Fibroblast of lung (primary cell): ENCODE data around the gene CALB2. TPM values are rescaled to one million over a fixed set of nuclear protein-coding genes. Genes with fewer than 3 reads are reported as not detected.

Source experiments
- DNase-seq, 2 donors: peaks; one replicate each; pipeline versions ENCODE4 v3.0.0 to v3.0.0-alpha.2; 2010; ENCODE audit warnings: low read depth in 2 of 2
- H2AFZ ChIP-seq: 2 replicates; pipeline ENCODE4 v1.5.1; 2012; ENCODE audit warnings: low read length, control low read depth, inconsistent platforms
- H3K27ac ChIP-seq: 2 replicates; pipeline ENCODE4 v1.5.1; 2011; ENCODE audit warnings: low read length, control low read depth; ENCODE audit not compliant: insufficient read depth
- H3K27me3 ChIP-seq: 2 replicates; pipeline ENCODE4 v1.5.1; 2011; ENCODE audit warnings: mild to moderate bottlenecking, low read length; ENCODE audit not compliant: control insufficient read depth, insufficient read depth
- H3K36me3 ChIP-seq: 2 replicates; pipeline ENCODE4 v1.5.1; 2011; ENCODE audit warnings: low read length; ENCODE audit not compliant: control insufficient read depth, insufficient read depth
- H3K4me1 ChIP-seq: 2 replicates; pipeline ENCODE4 v1.5.1; 2011; ENCODE audit warnings: low read length; ENCODE audit not compliant: control insufficient read depth, insufficient read depth; ENCODE audit errors: extremely low read depth
- H3K4me2 ChIP-seq: 2 replicates; pipeline ENCODE4 v1.5.1; 2011; ENCODE audit warnings: low read length, control low read depth; ENCODE audit not compliant: insufficient read depth; ENCODE audit errors: extremely low read depth
- H3K4me3 ChIP-seq, 4 experiments: fragments of 200-600 bp in 1 of 4; sonication (generic) in 1 of 4; replicated peaks in 1 of 4; 2 replicates each; pipeline ENCODE4 v1.5.1; 2011 to 2016; ENCODE audit warnings: low read length in 4 of 4, low read depth in 3 of 4, mild to moderate bottlenecking in 3 of 4, control low read depth in 2 of 4, inconsistent platforms in 1 of 4, mixed read lengths in 1 of 4; ENCODE audit not compliant: insufficient read depth in 1 of 4; ENCODE audit errors: control extremely low read depth in 1 of 4
- H3K79me2 ChIP-seq: 2 replicates; pipeline ENCODE4 v1.5.1; 2012; ENCODE audit warnings: mild to moderate bottlenecking, low read length, inconsistent platforms; ENCODE audit not compliant: control insufficient read depth, insufficient read depth
- H3K9ac ChIP-seq: 2 replicates; pipeline ENCODE4 v1.5.1; 2011; ENCODE audit warnings: mild to moderate bottlenecking, low read length, control low read depth; ENCODE audit not compliant: insufficient read depth
- H3K9me3 ChIP-seq: 2 replicates; pipeline ENCODE4 v1.5.1; 2012; ENCODE audit warnings: low read depth, low read length; ENCODE audit not compliant: control insufficient read depth, insufficient read depth
- H4K20me1 ChIP-seq: 2 replicates; pipeline ENCODE4 v1.5.1; 2011; ENCODE audit warnings: low read length; ENCODE audit not compliant: control insufficient read depth, insufficient read depth; ENCODE audit errors: extremely low read depth
- EZH2 ChIP-seq: IDR thresholded peaks from 2 replicates; pipeline ENCODE4 v1.5.1; 2012; ENCODE audit warnings: low read length, control low read depth, mild to moderate bottlenecking; ENCODE audit errors: missing control alignments
- polyA plus RNA-seq, 2 donors: library from polyadenylated mRNA; depleted of rRNA in 1 of 2; stranded (reverse) in 1 of 2; unstranded in 1 of 2; fragments of >200 nt; gene quantifications; 2 replicates each; pipeline ENCODE4 v1.2.1, GENCODE V29; 2011 to 2012; ENCODE audit warnings: missing spikeins in 1 of 2
- total RNA-seq: library from RNA; depleted of rRNA; stranded (reverse); fragments of >200 nt; gene quantifications from 2 replicates; pipeline ENCODE4 v1.2.1, GENCODE V29; 2014
- TF ChIP-seq, protein P1 (sequence below), 2 donors: IDR thresholded peaks in 1 of 2; conservative IDR thresholded peaks in 1 of 2; 1 replicate in 1 of 2; 2 replicates in 1 of 2; pipeline ENCODE4 v1.5.1; 2011 to 2012; ENCODE audit warnings: low read length in 2 of 2, control low read depth in 1 of 2, inconsistent platforms in 1 of 2, low read depth in 1 of 2, mild to moderate bottlenecking in 1 of 2

CALB2 gene
- total and polyA plus RNA-seq, 2 donors (not counting 1 experiment from before 2014, with no cell fraction given): 0.58 to 1.3 TPM

DNA sequence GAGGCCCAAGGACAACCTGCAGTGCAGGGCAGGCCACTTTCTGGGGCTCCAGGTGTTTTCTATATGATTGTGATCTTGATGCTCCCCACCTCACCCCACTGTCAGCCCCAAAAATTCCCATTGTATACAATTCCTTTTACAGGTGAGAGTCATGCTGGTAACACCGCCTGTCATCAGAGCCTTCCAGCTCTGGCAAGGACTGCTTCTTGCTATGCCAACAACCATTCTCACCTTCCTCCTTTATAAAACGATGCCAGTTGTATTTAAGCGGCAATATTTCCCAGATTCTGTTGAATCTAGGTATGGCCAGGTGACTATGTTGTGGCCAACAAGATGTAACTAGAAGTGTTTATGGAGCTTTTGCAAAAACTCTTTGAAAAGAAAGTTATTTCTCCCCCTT lies 30.4 kb upstream of the CALB2 start:
- no peak for DNase-seq
- Histone ChIP-seq H3K4me3 (no peak overlapping the region), H3K4me2 (no peak overlapping the region), H3K4me1 (no peaks in the 10 kb centered on the region), H3K9me3 (no peaks in the 10 kb centered on the region), H3K36me3 (no peaks in the 10 kb centered on the region), H3K79me2 (no peaks in the 10 kb centered on the region), H4K20me1 (no peaks in the 10 kb centered on the region), H3K27ac (no peak overlapping the region), H2AFZ (no peak overlapping the region), H3K27me3 (no peaks in the 10 kb centered on the region), H3K9ac (no peak overlapping the region)
- TF ChIP-seq EZH2: no peak
- TF ChIP-seq, protein P1, sequence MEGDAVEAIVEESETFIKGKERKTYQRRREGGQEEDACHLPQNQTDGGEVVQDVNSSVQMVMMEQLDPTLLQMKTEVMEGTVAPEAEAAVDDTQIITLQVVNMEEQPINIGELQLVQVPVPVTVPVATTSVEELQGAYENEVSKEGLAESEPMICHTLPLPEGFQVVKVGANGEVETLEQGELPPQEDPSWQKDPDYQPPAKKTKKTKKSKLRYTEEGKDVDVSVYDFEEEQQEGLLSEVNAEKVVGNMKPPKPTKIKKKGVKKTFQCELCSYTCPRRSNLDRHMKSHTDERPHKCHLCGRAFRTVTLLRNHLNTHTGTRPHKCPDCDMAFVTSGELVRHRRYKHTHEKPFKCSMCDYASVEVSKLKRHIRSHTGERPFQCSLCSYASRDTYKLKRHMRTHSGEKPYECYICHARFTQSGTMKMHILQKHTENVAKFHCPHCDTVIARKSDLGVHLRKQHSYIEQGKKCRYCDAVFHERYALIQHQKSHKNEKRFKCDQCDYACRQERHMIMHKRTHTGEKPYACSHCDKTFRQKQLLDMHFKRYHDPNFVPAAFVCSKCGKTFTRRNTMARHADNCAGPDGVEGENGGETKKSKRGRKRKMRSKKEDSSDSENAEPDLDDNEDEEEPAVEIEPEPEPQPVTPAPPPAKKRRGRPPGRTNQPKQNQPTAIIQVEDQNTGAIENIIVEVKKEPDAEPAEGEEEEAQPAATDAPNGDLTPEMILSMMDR (conservative IDR thresholded peaks at IDR 0.05 in 1 of 2, IDR thresholded peaks at IDR 0.05 in 1 of 2; ENCODE audit: low read depth in 1 of 2, low read length in 2 of 2): no peak

GRCh38 chr16:71337631-71338030 lies 20.9 kb upstream of the CALB2 start:
- Histone ChIP-seq H3K36me3 (no peaks in the 10 kb centered on the region), H3K4me2 (no peak overlapping the region)

DNA sequence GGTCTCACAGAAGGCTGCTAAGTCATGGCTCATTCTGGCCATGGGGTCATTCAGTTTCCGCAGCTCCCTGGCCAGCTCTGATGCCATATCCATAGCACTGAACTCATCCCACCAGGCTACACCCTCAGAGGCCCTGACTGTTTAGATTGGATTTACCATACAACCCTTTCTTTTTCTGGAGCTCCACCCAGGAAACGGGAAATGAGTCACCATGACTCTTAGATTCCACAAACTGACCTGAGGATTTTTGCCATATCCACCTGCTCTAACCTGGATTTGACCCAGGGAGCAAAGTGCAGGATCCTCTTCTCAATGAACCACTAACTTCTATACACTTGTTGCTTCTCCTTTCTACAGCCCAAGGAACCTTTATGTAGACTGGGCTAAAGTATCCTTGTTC lies 20.3 kb upstream of the CALB2 start:
- no peak for DNase-seq
- H3K4me3 ChIP-seq: no peak overlapping the region
- no peaks in the 10 kb centered on the region for H4K20me1 ChIP-seq
- no peak overlapping the region for H3K9ac ChIP-seq
- H3K36me3 ChIP-seq: no peaks in the 10 kb centered on the region
- TF ChIP-seq, protein P1 (conservative IDR thresholded peaks at IDR 0.05 in 1 of 2, IDR thresholded peaks at IDR 0.05 in 1 of 2; ENCODE audit: low read depth in 1 of 2, low read length in 2 of 2): no peak
- no peak for TF ChIP-seq EZH2
- H3K4me2 ChIP-seq: no peak overlapping the region
- no peak overlapping the region for H2AFZ ChIP-seq
- H3K9me3 ChIP-seq: no peaks in the 10 kb centered on the region
- H3K79me2 ChIP-seq: no peaks in the 10 kb centered on the region
- H3K27me3 ChIP-seq: no peaks in the 10 kb centered on the region
- no peak overlapping the region for H3K27ac ChIP-seq
- no peaks in the 10 kb centered on the region for H3K4me1 ChIP-seq

More at GRCh38 chr16:71337631-71338030, 20.9 kb upstream of the CALB2 start:
- no peaks in the 10 kb centered on the region for H4K20me1 ChIP-seq
- H3K9me3 ChIP-seq: no peaks in the 10 kb centered on the region
- no peak overlapping the region for H3K4me3 ChIP-seq
- no peak for DNase-seq
- H3K27me3 ChIP-seq: no peaks in the 10 kb centered on the region
- H2AFZ ChIP-seq: no peak overlapping the region
- H3K4me1 ChIP-seq: no peaks in the 10 kb centered on the region
- no peak overlapping the region for H3K27ac ChIP-seq
- H3K79me2 ChIP-seq: no peaks in the 10 kb centered on the region
- TF ChIP-seq, protein P1 (conservative IDR thresholded peaks at IDR 0.05 in 1 of 2, IDR thresholded peaks at IDR 0.05 in 1 of 2; ENCODE audit: low read depth in 1 of 2, low read length in 2 of 2): no peak
- no peak for TF ChIP-seq EZH2
- H3K9ac ChIP-seq: no peak overlapping the region
